HG03025 (cell line): ENCODE data around the gene ZNF432.
"Not testable (repeated sequence)": the region's sequence is repeated elsewhere in the genome, so short reads cannot be mapped to it uniquely, and the experiment has no call there.

Experiments
- ATAC-seq: cut with Tn5 transposase; IDR thresholded peaks from one replicate; pipeline ENCODE4 v1.9.1; 2021; ENCODE audit warnings: mild to moderate bottlenecking, moderate library complexity; ENCODE audit not compliant: unreplicated experiment, low FRiP score

Gene ZNF432

DNA sequence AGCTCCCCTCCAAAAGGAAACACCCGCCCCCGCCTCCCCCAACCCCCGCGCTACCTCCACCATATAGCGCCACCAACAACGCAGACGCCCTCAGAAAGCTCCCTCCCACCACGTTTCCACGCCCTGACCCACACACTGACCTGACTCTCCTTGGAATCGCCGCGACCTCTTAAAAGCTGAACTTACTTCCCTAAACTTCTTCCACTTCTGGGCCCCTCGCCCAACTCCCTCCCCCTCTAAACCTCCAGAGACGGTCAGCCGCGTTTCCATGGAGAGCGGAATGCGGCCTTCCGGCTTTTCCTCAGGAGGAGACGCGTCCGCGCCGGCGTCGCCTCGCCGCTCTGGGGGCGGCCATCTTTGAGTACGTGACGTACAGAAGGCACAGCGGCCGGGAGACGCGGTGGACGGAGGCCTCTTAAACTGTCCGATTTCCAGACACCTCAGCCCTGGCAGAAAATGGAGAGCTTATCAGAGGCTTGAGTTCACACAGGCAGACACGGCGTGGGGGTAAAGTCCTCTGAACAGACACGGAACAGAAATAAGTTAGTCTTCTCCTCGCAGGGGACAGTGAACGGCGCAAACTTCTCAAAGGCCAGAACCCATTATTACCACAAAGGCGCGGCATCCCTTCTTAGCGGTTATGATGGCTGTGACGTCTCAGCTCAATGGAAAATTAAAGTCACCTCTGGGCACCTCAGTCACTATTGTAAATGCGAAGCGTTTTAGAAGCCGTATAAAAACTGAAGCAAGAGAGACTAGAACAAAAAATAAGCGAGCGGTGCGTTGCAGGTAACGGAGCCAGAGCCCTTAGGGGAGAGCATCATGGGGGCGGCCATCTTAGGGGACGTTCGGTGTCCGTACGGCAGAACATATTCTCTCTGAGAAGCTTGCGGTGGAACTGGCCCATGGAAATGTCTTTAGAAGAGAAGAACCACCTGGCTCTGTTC, at the start of gene ZNF432:
Gene ZNF432 (minus strand): TSS at position 284 of the 947 bp plus-strand sequence. CDS start 1,970 bp downstream, outside the sequence.
- peak; percentile 75 for ATAC-seq

DNA sequence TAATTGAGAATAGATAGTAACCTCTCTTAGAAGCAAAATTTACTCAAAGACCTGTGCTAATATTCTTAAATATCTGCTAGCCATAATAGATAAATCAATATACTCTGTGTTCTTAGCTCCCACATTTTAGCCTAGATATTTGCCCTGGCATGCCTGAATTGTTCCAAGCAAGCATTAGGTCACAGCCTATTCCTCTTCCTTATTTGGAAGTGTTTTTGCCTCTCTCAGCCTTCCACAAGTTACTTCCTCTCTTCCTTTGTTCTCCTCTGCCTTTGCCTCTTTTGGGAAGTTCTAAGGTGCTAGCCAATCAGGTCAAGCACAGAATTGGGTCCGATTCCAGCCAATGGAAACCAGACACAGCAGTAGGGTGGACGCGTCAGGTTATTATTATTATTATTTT, 47.8 kb upstream of the ZNF432 start:
- ATAC-seq, result not testable (repeated sequence)

DNA sequence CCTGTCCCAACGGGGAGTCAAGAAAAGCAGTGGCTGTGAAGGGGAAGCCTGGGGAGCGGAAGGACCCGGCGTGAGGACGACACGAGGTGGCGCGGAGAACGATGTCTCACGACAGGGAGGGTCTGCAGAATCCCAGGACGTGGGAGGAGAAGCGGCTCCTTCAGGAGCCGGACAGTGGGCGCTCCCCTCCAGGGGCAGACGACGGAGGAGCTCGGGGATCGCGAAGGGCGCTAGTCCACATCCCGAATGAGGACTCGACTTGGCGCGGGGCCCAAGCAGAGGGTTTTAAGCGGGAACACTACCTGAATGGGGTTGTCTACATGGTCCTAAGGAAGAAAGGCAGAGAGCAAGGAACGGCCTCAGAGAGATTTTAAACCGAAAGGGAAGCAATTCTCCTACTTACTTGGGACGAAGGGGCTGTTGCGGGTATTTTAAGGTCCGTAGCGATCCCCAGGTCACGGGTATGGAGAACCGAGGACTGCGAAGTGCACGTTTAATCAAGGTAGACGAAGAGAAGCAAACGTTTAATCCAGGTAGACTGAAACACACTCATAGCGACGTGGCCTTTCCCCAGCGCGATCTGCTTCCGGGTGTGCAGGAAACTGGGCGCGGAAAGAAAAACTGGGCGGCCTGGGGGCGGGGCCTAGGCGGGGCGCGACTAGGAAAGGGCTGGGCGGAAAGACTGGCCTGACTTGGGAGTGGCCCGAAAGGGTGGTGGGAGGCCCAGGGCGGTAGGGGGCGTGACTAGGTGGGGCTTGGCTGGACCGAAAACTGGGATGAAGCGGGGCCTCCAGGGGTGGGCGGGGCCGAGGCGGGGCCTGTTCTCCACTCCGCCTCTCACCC, 46.8 kb upstream of the ZNF432 start, which contains the start of gene ZNF841:
Gene ZNF841 (minus strand): TSS at position 594 of the 843 bp plus-strand sequence. CDS start 10,964 bp downstream, outside the sequence.
- ATAC-seq, result peak; percentile 61

DNA sequence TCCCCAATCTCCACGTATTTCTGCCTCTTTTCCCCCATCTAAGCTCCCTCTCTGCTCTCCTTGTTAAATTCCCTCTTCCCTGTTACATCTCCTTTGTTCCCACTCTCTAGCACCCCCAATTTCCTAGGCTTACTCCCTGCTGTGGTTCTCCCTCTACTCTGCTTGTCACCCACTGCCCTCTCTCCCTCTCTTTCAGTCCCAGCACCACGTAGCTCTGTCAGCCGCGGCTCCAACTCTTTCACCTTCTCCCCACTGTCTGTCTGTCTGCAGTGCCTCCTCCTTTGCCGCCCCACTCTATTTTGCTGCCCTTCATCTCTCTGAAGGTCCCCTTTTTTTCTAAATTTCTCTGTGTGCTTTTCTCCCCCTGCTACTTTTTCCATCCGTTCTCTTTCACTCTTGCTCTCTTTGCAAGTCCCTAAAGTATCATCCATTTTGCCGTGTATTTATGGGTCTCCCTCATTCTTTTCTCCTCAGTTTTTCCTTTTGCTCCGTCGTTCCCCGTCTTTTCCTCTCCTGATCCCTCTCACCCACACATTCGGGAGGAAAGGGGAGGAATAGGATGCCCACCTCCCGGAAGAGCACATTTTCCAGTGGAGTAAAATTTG, 46.0 kb upstream of the ZNF432 start:
- ATAC-seq, result no peak

DNA sequence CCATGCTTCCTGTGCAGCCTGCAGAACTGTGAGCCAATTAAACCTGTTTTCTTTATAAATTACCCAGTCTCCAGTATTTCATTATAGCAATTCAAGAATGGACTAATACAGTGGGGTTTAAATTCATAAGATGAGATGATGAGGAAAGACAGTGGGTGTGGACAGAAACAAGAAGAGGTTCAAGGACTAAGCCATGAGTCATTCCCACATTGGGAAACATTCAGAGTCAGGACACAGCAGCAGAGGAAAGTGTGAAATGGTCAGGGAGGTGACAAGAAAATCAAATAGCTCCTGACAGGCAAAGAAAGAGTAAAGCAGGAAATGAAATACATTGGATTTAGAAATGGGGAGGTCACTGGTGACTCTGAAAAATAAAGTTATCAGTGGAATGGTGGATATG, 37.8 kb upstream of the ZNF432 start:
- no peak for ATAC-seq

DNA sequence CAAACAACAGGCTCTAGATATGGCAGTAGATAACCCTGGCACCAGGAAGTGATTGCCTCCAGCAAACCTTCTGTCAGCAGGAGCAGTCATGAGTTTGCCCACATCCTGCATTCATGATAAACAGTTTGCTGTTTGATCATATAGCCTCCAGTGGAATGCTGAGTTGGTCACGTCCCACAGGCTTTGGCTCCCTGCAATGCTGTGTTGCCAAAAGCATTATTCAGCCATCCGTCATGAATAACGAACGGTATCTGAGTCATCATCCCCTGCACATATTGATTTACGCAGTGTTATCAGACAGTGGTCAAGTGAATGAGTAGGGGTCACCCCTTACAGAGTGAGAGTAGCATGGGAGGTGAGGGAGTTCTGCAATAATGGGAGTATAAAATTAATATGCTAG, 21.9 kb upstream of the ZNF432 start:
- no peak for ATAC-seq

DNA sequence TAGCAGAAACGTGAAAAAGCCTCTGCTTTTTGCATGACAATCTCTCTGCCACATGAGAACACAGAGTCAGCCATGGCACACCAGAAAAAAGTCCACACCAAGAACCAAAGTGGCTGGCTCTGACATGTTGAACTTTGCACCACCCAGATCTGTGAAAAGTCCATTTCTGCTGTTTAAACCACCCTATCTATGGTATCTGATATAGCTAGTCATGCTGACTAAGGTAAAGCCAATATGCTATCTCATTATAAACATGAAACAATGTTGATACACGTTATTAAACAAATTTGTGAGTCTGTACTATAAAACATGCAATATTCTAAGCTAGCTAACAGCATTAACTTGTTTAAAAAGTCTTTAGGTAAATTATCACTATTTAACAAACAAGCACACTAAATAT, 21.0 kb upstream of the ZNF432 start:
- ATAC-seq, result no peak

DNA sequence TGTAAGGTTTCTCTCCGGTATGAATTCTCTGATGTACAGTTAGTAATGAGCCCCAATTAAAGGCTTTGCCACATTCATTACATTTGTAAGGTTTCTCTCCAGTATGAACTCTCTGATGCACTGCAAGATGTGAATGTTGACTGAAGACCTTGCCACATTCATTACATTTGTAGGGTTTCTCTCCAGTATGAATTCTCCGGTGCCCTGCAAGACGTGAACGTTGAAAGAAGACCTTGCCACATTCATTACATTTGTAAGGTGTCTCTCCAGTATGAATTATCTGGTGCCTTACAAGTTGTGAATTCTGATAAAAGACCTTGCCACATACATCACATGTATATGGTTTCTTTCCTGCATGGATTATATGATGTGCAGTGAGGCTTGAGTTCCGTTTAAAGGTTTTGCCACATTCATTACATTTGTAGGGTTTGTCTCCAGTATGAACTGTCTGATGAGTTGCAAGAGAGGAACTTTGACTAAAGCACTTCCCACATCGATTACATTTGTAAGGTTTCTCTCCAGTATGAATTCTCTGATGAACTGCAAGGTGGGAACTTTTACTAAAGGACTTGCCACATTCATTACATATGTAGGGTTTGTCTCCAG, 17.7 kb upstream of the ZNF432 start:
- ATAC-seq, result no peak

DNA sequence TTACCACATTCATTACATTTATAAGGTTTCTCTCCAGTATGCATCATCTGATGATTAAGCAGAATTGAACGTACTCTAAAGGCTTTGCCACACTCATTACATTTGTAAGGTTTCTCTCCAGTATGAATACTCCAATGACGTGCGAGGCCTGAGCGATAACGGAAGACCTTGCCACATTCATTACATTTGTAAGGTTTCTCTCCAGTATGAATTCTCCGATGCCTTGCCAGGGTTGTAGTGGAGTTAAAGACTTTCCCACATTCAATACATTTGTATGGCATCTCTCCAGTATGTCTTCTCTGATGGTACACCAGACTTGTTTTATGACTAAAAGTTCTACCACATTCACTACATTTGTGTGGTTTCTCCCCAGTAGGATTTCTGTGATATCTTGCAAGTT, 16.8 kb upstream of the ZNF432 start:
- no peak for ATAC-seq

DNA sequence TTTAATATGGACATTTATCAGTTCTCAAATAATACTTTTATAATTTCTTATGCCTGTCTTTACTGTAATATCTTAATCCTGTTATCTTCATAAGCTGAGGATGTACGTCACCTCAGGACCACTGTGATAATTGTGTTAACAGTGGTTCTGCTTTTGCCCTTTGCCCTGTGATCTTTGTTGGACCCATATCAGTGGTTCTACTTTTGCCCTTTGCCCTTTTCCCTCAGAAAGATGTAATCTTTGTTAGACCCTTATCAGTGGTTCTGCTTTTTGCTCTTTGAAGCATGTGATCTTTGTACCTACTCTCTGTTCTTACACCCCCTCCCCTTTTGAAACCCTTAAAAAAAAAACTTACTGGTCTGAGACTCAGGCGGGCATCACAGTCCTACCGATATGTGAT, 7.8 kb upstream of the ZNF432 start:
- not testable (repeated sequence) for ATAC-seq

DNA sequence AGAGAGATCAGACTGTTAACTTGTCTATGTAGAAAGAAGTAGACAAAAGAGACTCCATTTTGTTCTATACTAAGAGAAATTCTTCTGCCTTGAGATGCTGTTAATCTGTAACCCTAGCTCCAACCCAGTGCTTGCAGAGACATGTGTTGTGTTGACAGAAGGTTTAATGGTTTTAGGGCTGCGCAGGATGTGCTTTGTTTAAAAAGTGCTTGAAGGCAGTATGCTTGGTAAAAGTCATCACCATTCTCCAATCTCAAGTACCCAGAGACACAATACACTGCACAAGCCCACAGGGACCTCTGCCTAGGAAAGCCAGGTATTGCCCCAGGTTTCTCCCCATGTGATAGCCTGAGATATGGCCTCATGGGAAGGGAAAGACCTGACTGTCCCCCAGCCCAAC, 3.1 kb upstream of the ZNF432 start:
- ATAC-seq, result not testable (repeated sequence)

DNA sequence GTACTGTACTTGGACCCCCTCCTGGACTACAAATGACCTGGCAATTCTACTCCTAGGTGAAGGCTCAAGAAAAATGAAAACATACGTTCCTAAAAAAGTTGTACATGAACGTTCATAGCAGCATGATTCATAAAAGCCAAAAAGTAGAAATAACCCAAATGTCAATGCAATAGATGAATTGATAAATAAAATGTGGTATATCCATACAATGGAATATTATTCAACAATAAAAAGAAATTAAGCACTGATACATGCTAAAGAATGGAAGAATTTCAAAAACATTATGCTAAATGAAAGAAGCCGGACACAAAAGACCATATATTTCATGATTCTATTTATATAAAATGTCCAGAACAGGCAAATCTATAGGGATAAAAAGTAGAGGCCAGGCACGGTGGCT, 9.5 kb downstream of the ZNF432 start:
- no peak for ATAC-seq

DNA sequence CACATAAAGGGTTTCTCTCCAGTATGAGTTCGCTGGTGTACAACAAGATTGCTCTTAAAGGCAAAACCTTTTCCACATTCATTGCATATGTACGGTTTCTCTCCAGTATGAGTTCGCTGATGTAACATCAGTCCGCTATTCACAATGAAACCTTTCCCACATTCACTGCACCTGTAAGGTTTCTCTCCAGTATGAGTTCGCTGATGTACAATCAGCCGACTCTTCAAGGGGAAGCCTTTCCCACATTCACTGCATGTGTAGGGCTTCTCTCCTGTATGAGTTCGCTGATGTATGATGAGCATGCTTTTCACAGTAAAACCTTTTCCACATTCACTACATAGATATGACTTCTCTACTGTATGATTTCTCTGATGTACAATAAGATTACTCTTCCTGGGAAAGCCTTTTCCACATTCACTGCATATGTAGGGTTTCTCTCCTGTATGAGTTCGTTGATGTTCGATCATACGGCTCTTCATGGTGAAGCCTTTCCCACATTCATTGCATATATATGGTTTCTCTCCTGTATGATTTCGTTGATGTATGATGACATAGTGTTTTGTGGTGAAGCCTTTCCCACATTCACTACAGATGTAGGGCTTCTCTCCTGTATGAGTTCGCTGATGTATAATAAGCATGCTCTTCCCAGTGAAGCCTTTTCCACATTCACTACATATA, 14.4 kb downstream of the ZNF432 start:
- ATAC-seq, result no peak

DNA sequence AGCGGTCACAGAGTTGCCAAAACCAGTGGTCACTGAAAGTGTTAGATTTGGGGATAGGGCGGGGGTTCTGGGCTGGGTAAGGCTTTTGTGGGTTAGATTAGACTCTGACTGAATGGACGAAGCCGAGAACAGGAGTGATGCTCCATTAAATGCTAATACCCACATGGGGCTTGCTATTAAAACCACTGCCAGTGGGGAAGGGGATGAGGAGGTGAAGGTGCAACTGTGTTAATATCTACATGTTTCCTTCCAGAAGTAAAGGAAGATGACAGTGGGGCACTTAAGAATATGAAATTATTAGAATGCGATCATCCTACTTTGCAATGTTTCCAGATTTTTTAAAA, 19.9 kb downstream of the ZNF432 start:
- ATAC-seq, result peak; percentile 26

DNA sequence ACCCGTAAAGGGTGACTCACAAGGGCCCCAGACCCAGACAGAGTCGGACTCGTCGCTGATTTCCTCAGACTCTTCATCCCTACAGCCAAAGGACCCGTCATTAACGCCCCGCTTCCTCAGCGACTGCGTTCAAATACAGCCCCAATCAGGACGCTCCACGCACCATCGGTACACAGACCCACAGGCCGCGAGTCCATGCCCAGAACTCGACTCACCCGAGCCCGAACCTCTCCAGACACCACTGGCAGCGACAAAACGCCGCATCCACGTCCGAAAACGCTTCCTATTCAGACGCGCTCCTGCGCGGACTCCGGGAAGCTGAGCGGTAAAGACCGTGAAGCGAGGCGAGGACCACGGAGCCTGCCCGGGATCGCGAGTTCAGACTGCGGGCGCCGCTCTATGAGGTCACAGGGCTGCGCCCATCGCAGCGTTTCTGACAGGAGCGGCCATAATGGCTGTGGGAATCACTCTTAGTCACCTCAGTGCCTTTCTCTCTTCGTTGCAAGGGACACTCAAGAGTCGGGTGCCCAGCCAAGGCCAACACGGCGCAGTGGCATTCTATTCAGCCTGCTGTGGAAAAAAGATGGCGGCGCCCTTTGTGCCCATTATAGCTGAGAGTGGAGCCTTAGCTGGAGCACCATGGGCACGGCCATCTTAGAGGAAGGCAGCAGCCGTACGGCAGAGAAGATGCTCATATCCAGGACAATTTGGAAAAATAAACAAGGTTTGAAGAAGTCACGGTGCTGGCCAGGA, 20.4 kb downstream of the ZNF432 start, which contains the start of gene ZNF614:
Gene ZNF614 (minus strand): TSS at position 353 of the 753 bp plus-strand sequence. CDS start 2,634 bp downstream, outside the sequence.
- ATAC-seq, result peak; percentile 80

DNA sequence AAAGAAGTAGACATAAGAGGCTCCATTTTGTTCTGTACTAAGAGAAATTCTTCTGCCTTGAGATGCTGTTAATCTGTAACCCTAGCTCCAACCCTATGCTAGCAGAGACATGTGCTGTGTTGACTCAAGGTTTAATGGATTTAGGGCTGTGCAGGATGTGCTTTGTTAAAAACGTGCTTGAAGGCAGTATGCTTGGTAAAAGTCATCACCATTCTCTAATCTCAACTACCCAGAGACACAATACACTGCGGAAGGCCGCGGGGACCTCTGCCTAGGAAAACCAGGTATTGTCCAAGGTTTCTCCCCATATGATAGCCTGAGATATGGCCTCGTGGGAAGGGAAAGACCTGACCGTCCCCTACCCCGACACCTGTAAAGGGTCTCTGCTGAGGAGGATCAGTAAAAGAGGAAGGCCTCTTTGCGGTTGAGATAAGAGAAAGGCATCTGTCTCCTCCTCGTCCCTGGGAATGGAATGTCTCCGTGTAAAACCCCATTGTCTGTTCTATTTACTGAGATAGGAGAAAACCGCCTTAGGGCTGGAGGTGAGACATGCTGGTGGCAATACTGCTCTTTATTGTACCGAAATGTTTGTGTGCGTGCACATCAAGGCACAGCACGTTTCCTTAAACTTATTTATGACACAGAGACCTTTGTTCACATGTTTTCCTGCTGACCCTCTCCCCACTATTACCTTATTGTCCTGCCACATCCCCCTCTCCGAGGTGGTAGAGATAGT, 22.2 kb downstream of the ZNF432 start:
- not testable (repeated sequence) for ATAC-seq

DNA sequence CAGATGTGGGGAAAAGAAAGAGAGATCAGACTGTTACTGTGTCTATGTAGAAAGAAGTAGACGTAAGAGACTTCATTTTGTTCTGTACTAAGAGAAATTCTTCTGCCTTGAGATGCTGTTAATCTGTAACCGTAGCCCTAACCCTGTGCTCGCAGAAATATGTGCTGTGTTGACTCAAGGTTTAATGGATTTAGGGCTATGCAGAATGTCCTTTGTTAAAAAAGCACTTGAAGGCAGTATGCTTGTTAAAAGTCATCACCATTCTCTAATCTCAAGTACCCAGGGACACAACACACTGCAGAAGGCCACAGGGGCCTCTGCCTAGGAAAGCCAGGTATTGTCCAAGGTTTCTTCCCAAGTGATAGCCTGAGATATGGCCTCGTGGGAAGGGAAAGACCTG, 24.2 kb downstream of the ZNF432 start:
- ATAC-seq, result not testable (repeated sequence)

DNA sequence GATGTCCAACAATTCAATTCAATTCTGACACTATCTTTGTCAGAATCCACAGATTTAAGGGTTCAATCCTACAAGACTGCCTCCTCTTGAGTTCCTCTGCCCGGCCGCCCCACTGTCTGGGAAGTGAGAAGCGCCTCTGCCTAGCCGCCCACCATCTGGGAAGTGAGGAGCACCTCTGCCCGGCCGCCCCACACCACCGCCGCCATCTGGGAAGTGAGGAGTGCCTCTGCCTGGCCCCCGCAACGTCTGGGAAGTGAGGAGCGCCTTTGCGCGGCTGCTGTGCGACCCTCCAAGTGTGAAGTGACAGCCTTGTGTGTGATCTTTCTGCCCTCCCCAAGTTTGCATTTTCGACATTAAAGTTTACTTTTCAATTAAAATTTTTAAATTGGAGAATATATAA, 26.4 kb downstream of the ZNF432 start:
- no peak for ATAC-seq
